Vagina (tissue), 2 donors: ENCODE measurements around the gene CFAP46. TPM values are rescaled to one million over a fixed set of nuclear protein-coding genes. Genes with fewer than 3 reads are reported as not detected.
"Not testable (repeated sequence)": the region's sequence is repeated elsewhere in the genome, so short reads cannot be mapped to it uniquely, and the experiment has no call there.

Source experiments
- DNase-seq, 2 donors: peaks; one replicate each; pipeline ENCODE4 v3.0.0-alpha.2; 2017; ENCODE audit errors: extremely low spot score in 2 of 2
- H3K27ac ChIP-seq: fragments of 200-600 bp; sonication (generic); one replicate; pipeline ENCODE4 v1.5.1; 2019
- H3K27me3 ChIP-seq: fragments of 200-600 bp; sonication (generic); one replicate; pipeline ENCODE4 v1.5.1; 2019
- H3K36me3 ChIP-seq, 2 donors: fragments of 200-600 bp; sonication (generic); one replicate each; pipeline ENCODE4 v1.5.1; 2017 to 2019
- H3K4me1 ChIP-seq: fragments of 200-600 bp; sonication (generic); one replicate; pipeline ENCODE4 v1.5.1; 2019
- H3K4me3 ChIP-seq, 2 donors: fragments of 200-600 bp; sonication (generic); 1 replicate in 1 of 2; 2 replicates in 1 of 2; pipeline ENCODE4 v1.5.1; 2016 to 2019
- H3K9me3 ChIP-seq: fragments of 200-600 bp; sonication (generic); one replicate; pipeline ENCODE4 v1.5.1; 2019
- CTCF ChIP-seq, 3 experiments: fragments of 450-650 bp in 2 of 3; fragments of 200-600 bp in 1 of 3; sonication (generic) in 1 of 3; IDR thresholded peaks; one replicate each; pipeline ENCODE4 v1.5.1; 2017 to 2019; ENCODE audit warnings: antibody characterized with exemption in 3 of 3, mild to moderate bottlenecking in 2 of 3, moderate library complexity in 2 of 3
- POLR2A ChIP-seq, 2 donors: fragments of 450-650 bp; IDR thresholded peaks; one replicate each; pipeline ENCODE4 v1.6.1; 2017; ENCODE audit warnings: antibody characterized with exemption in 2 of 2, mild to moderate bottlenecking in 2 of 2, moderate library complexity in 2 of 2
- POLR2AphosphoS5 ChIP-seq, 2 donors: sonication (generic); formaldehyde crosslinking; IDR thresholded peaks; one replicate each; pipeline ENCODE4 v1.9.0; 2017; ENCODE audit warnings: antibody characterized with exemption in 2 of 2, mild to moderate bottlenecking in 2 of 2, low read depth in 1 of 2; ENCODE audit not compliant: insufficient read depth in 1 of 2
- intact Hi-C: fragments of 100-400 bp; cut with DNase I; formaldehyde crosslinking; loops from one replicate; pipeline ENCODE4 v1.15.1; 2023
- total RNA-seq: library from RNA; depleted of rRNA; stranded (reverse); fragments of >200 nt; gene quantifications from one replicate; pipeline ENCODE4 v1.2.3, GENCODE V29; 2016

CFAP46 gene
- total RNA-seq, 1 donor from 2014 or later: not detected

DNA sequence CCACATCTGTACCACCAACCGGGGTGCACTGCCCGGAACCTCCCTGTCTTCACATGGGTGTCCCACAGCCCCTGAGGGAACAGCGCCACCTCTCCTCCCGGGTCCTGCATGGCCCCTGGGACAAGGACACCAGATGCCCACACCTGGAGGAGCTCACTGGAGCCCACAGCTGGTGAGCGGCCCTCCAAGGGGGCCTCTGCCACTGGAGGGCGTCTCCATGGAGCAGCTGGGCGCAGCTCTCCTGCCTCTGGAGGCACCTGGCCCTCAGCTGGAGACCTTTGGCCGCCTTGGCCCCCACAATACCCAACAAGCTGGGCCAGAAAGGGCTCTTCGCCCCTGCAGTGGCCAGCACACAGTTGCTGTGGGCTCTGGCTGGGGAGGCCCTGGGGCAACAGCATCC is 149.2 kb downstream of the CFAP46 start:
- H3K36me3 ChIP-seq: no peaks in the 10 kb centered on the region
- no peaks in the 10 kb centered on the region for H3K27me3 ChIP-seq
- DNase-seq: no peak
- H3K4me1 ChIP-seq: peaks cover 1% of the 10 kb centered on the region
- H3K27ac ChIP-seq: no peak overlapping the region
- H3K9me3 ChIP-seq: no peaks in the 10 kb centered on the region
- no peak overlapping the region for H3K4me3 ChIP-seq
- intact Hi-C loops: no loop called here
- TF ChIP-seq POLR2A (IDR thresholded peaks at IDR 0.05) (no peak), POLR2AphosphoS5 (IDR thresholded peaks at IDR 0.05; ENCODE audit: insufficient read depth in 1 of 2, low read depth in 1 of 2) (no peak), CTCF (IDR thresholded peaks at IDR 0.05) (no peak)

GRCh38 chr10:132792796-132793195 is 149.6 kb downstream of the CFAP46 start:
- Histone ChIP-seq H3K36me3 (no peaks in the 10 kb centered on the region), H3K9me3 (no peaks in the 10 kb centered on the region), H3K27ac (no peak overlapping the region), H3K4me3 (no peak overlapping the region), H3K4me1 (peaks cover 5% of the 10 kb centered on the region), H3K27me3 (no peaks in the 10 kb centered on the region)
- no peak for DNase-seq
- no peak for TF ChIP-seq CTCF (IDR thresholded peaks at IDR 0.05)
- no peak for TF ChIP-seq POLR2A (IDR thresholded peaks at IDR 0.05)
- TF ChIP-seq POLR2AphosphoS5 (IDR thresholded peaks at IDR 0.05; ENCODE audit: insufficient read depth in 1 of 2, low read depth in 1 of 2): no peak
- intact Hi-C loops: no loop called here

DNA sequence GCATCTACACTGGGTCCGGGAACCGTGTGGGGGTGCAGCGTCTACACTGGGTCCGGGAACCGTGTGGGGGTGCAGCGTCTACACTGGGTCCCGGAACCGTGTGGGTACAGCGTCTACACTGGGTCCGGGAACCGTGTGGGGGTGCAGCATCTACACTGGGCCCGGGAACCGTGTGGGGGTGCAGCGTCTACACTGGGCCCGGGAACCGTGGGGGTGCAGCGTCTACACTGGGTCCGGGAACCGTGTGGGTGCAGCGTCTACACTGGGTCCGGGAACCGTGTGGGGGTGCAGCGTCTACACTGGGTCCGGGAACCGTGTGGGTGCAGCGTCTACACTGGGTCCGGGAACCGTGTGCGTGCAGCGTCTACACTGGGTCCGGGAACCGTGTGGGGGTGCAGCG is 150.3 kb downstream of the CFAP46 start:
- H3K4me3 ChIP-seq, intact Hi-C loops, H3K9me3 ChIP-seq, DNase-seq, H3K27ac ChIP-seq, H3K36me3 ChIP-seq, H3K27me3 ChIP-seq: not testable (repeated sequence)
- H3K4me1 ChIP-seq: peaks cover 12% of the 10 kb centered on the region

- DNase-seq: no peak
- TF ChIP-seq POLR2A (IDR thresholded peaks at IDR 0.05) (no peak), POLR2AphosphoS5 (IDR thresholded peaks at IDR 0.05; ENCODE audit: insufficient read depth in 1 of 2, low read depth in 1 of 2) (no peak), CTCF (IDR thresholded peaks at IDR 0.05) (no peak)
- no peaks in the 10 kb centered on the region for H3K27me3 ChIP-seq
- no peak overlapping the region for H3K4me3 ChIP-seq
- H3K9me3 ChIP-seq: no peaks in the 10 kb centered on the region
- intact Hi-C loops: no loop called here
- H3K27ac ChIP-seq: no peak overlapping the region
- no peaks in the 10 kb centered on the region for H3K36me3 ChIP-seq
- peaks cover 21% of the 10 kb centered on the region for H3K4me1 ChIP-seq
Measured at GRCh38 chr10:132790934-132791829, 151.2 kb downstream of the CFAP46 start.

- no peak overlapping the region for H3K27ac ChIP-seq
Measured at GRCh38 chr10:132790470-132790869, 151.9 kb downstream of the CFAP46 start.

More at GRCh38 chr10:132790470-132790869, 151.9 kb downstream of the CFAP46 start:
- Histone ChIP-seq H3K9me3 (no peaks in the 10 kb centered on the region), H3K27me3 (no peaks in the 10 kb centered on the region), H3K4me1 (peaks cover 22% of the 10 kb centered on the region), H3K4me3 (no peak overlapping the region), H3K36me3 (no peaks in the 10 kb centered on the region)
- TF ChIP-seq POLR2AphosphoS5 (IDR thresholded peaks at IDR 0.05; ENCODE audit: insufficient read depth in 1 of 2, low read depth in 1 of 2): no peak
- TF ChIP-seq POLR2A (IDR thresholded peaks at IDR 0.05): no peak
- no peak for TF ChIP-seq CTCF (IDR thresholded peaks at IDR 0.05)
- intact Hi-C loops: no loop called here
- DNase-seq: no peak
